GM18520 (cell line): ENCODE results near the gene ZNF813.
A peak's percentile ranks its signal among the peaks of the same experiment; 100 is the strongest.

ENCODE experiments used
- ATAC-seq: cut with Tn5 transposase; IDR thresholded peaks from one replicate; pipeline ENCODE4 v1.9.1; 2021; ENCODE audit not compliant: unreplicated experiment

Gene ZNF813

DNA sequence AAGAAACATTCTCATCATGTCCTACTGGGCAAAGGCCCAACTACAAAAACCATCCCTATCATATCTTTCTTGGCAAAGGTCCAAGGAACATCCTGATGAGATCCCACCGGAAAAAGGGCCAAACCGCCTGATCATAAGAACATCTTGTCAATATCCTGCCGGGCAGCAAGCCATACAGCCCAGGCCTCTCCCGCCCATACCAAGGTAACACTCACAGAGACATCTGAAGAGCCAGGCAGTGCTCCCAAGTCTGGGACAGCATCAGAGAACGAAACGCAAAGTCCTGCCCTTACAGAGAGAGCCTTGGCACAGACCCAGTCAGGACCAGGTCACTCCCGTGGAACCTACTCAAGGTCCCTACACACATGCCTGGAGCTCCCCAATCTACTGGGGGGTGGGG is 51.9 kb downstream of the ZNF813 start:
- ATAC-seq = no peak

DNA sequence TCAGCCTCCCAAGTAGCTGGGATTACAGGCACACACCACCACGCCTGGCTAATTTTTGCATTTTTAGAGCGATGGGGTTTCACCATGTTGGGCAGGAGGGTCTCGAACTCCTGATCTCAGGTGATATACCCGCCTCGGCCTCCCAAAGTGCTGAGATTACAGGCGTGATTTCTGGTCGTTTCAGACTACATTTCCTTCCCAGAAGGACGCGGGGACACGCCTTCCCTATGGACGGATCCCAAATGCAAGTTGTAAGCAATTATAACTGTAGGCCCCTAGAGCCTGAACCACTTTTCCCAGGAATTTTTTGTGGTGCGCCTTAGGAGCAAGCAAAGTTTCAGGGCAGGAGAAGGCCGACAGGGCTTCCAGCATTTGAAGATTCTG is 52.6 kb downstream of the ZNF813 start:
- ATAC-seq = no peak

- peak; percentile 95 for ATAC-seq
These were observed 53.2 kb downstream of the ZNF813 start for GRCh38 chr19:53520547-53521372.

DNA sequence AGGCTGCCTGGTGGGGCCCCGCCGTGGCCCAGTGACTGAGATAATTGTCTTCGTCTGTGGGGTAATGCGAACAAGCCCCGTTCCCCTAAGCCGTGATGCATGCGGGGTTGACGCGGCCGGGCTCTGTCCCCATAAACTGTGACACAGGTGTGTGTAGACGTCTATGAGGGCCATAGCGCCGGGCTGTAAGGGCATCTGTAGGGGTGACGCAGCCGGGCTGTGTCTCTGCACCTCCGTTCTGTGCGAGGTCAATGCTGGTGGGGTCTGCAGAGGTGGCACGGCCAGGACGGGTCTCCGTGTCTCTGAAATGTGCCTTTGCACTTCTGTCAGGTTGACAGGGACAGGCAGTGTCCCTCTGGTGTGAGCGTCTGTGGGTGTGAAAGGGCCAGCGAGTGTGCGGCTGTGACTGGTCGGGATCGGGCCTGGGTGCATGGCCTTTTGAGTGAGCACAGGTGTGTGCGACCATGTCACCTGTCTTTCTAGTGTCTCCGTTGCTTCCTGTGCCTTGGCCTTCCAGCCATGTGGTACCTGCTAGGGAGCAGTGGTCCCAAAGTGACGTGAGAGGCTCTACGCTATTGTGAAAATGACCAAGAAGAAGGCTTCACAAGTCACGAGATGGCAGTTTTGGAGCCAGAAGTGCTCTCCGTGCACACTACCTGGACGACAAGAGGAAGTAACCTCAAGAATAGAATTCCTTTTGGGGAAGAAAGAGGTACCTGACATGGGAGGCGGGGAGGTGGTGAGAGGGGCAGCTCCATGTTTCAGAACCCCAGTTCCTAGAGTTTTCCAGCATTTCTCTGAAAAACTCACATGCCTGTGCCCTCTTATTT is 54.1 kb downstream of the ZNF813 start:
- ATAC-seq = no peak

- no peak for ATAC-seq
These were observed 58.4 kb downstream of the ZNF813 start for GRCh38 chr19:53525922-53526321.

- no peak for ATAC-seq
These were observed 63.1 kb downstream of the ZNF813 start for GRCh38 chr19:53530622-53531021.

DNA sequence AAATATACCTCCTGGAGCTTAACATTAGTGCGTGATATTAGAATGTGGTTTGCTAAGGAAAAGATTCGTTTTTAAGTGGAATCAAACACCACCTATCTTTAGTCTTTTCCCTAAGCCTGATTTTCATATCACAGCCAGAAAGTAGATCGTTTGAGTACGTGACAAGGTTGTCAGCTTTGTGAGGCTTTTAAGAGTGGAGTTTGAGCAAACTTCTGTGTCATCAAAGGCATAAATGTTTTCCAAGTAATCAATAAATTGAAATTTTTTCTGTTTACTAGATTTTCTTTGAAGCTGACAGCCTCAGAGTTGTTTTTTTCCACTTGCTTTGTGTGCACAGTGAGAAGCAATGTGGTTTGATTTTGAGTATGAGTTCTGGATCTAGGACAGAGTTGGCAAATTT is 63.9 kb downstream of the ZNF813 start:
- ATAC-seq = no peak

DNA sequence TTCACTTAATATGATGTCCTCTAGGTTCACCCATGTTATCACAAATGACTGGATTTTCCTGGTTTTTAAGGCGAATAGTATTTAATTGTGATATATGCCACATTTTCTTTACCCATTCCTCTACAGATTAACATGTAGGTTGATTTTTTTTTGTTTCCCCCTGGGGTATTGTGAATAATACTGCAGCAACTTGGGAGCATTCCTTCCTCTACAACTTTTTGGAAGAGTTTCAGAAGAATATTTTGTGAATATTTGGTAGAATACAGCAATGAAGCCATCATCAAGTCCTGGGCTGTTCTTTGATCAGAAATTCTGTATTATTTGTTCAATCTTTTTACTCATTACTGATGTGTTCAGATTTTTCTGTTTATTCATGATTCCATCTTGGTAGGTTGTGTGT is 64.8 kb downstream of the ZNF813 start:
- ATAC-seq = no peak

DNA sequence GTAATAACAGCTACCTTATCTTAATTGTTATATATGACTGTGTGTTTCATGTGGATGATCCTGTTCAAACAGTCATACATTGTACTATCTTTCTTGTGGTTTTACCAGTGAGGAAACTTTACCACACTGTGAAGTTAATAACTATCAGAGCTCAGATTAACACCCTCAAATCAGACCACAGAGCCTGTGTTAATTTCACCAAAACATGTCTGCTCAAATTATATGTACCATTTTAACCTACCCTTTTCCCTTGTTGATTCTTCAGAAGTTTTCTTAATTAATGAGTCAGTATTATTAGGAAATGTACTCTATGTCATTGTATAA is 68.7 kb downstream of the ZNF813 start:
- no peak for ATAC-seq

GRCh38 chr19:53537121-53537520 is 69.6 kb downstream of the ZNF813 start:
- ATAC-seq = no peak

DNA sequence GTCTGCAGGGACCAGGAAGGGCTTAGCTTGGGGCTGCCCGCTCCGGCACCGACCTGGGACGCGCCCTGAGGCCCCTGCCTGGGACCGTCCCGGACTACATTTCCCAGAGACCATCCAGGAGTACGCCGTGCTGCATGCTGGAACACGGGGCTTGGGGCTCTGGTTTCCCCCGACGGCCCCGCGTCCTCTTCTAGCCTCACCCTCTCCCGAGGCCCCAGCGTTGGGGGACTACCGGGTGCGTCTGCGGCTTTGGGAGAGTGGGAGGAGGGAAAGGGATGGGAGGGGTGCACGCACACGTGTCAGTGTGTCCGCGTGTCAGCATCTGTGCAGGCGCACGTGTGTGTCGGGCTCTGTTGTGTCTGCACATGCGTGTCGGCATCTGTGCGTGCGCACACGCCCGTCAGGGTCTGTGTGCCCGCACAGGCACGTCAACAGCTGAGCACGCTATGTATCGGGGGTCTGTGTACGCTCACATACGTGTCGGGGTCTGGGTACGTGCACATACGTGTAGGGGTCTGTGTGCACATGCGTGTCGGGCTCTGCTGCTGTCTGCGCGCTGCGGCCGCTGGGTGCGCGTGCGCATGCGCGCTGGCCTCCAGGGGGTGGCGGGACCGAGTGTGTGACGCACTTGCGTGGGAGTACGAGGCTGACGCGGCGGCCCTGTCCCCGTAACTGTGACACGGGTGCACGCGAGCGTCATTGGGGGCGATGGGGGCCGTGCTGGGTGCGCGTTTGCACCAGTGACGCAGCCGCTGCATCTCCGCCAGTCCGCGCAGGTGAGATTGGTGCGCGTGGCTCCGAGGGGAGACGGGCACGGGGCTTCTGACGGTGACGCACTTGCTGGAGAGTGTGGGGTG is 70.2 kb downstream of the ZNF813 start, which contains the start of gene ZNF331:
Gene ZNF331, plus strand, starts transcription at position 625 of the 857 bp plus-strand sequence. CDS start 31,232 bp downstream, outside the sequence.
- ATAC-seq = peak; percentile 48

DNA sequence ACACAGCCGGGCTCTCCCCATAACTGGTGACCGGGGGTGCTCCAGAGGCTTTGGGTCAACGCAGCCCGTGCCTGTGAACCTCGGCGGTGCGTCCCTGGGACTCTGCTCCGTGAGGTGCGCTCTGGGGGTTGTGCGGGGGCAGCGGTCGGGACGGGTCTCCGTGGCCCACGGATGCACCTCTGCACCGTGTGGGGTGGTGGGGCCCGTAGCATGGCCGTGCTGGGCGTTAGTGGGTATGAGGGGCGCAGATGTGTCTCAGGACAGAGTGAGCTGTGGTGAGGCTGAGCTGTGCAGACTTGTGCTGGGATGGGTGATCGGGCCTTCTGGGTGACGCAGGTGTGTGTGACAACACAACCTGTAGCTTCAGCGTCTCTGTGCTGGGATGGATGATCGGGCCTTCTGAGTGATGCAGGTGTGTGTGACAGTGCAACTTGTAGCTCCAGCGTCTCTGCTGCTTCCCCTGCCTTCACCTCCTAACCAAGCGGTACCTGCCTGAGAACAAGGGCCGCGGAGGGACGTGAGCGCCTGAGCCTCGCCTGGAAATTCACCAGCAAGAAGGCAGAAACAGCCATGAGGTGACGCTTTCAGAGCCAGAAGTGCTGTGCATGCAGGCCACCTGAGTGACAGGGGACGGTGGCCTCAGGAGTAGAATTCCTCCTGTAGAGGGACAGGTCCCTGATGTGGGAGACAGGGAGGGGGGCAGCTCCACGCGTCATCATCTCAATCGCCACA is 71.0 kb downstream of the ZNF813 start:
- ATAC-seq = no peak

DNA sequence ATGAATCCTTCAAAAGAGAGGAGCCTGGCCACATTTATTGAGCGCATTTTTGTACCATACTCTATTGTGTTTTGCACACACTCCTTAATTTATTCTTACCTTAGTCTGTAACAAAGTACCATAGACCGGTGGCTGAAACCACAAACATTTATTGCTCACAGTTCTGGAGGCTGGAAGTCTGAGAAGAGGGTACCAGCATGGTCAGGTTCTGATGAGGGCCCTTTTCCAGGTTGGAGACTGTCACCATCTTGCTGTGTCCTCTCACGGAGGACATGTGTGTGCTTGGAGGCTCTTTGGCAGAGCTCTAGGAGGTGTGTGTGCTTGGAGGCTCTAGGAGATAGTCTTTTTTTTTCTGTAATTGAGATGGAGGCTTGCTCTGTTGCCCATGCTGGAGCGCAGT is 72.6 kb downstream of the ZNF813 start:
- ATAC-seq = no peak

- no peak for ATAC-seq
These were observed 74.4 kb downstream of the ZNF813 start for GRCh38 chr19:53541971-53542370.

DNA sequence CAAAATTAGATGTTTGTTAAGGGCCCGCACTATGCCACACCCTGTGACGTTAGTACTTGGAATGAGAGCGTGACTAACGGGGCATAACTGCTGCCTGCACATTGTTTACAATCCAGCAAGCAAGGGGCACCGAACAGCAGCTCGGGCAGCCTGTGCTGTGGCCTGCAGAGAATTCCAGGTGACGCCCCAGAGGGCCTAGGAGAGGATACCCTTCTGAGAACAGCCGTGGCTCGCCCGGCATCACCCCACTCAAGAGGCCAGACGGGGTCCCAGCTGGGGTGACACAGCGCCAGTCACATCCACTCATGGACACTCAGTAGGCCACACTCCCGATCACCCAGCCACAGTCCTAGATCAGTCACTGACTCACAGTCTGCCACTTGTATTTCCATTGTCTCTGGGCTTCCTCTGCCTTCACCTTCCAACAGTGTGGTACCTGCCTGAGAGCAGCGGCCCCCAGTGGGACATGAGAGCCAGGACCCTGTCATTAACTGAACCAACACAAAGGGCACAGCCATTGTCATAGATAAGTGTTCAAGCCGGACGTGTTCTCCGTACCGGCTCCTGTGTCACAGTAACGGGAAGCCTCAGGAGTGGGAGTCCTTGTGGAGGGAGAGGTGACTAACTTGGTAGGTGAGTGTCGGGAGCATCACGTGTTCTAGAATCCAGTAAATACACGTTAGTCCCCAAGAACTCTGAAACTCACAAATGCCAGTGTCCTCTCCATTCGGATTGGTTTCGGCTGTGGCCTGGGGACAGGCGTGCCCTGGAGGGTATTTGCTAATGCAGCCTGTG is 77.9 kb downstream of the ZNF813 start:
- no peak for ATAC-seq
